Fibroblast of lung (primary cell): ENCODE results near the gene MRPL46.

ENCODE experiments used
- CTCF ChIP-seq, 2 donors: IDR thresholded peaks in 1 of 2; conservative IDR thresholded peaks in 1 of 2; 1 replicate in 1 of 2; 2 replicates in 1 of 2; pipeline ENCODE4 v1.5.1; 2011 to 2012; ENCODE audit warnings: low read length in 2 of 2, control low read depth in 1 of 2, inconsistent platforms in 1 of 2, low read depth in 1 of 2, mild to moderate bottlenecking in 1 of 2
- EZH2 ChIP-seq: IDR thresholded peaks from 2 replicates; pipeline ENCODE4 v1.5.1; 2012; ENCODE audit warnings: low read length, control low read depth, mild to moderate bottlenecking; ENCODE audit errors: missing control alignments

- TF ChIP-seq CTCF (conservative IDR thresholded peaks at IDR 0.05 in 1 of 2, IDR thresholded peaks at IDR 0.05 in 1 of 2; ENCODE audit: low read depth in 1 of 2, low read length in 2 of 2) (peak in 1 of 2 donors; percentile 13), EZH2 (no peak)
Observed at GRCh38 chr15:88447206-88447605, 20.0 kb downstream of the MRPL46 start.
